HG02610 (cell line): ENCODE measurements around the gene IGFBP2.

ENCODE experiments used
- ATAC-seq: cut with Tn5 transposase; IDR thresholded peaks from one replicate; pipeline ENCODE4 v1.9.1; 2021; ENCODE audit warnings: mild to moderate bottlenecking, moderate library complexity; ENCODE audit not compliant: unreplicated experiment

IGFBP2 gene

GRCh38 chr2:216661051-216661450 lies 27.8 kb downstream of the IGFBP2 start:
- no peak for ATAC-seq

GRCh38 chr2:216661639-216662375 lies 28.6 kb downstream of the IGFBP2 start:
- no peak for ATAC-seq

- no peak for ATAC-seq
These were observed 29.9 kb downstream of the IGFBP2 start for GRCh38 chr2:216663106-216663505.

GRCh38 chr2:216663846-216664245 lies 30.6 kb downstream of the IGFBP2 start:
- ATAC-seq, result no peak

- ATAC-seq, result peak; percentile 61
These were observed 31.4 kb downstream of the IGFBP2 start for GRCh38 chr2:216664593-216665034.

GRCh38 chr2:216665242-216665641 lies 32.0 kb downstream of the IGFBP2 start:
- ATAC-seq, result no peak

GRCh38 chr2:216665717-216666116 lies 32.5 kb downstream of the IGFBP2 start:
- ATAC-seq, result no peak

GRCh38 chr2:216666461-216667233 lies 33.4 kb downstream of the IGFBP2 start:
- peak; percentile 61 for ATAC-seq

GRCh38 chr2:216670266-216671080 lies 37.3 kb downstream of the IGFBP2 start:
- no peak for ATAC-seq

GRCh38 chr2:216671081-216671411 lies 37.8 kb downstream of the IGFBP2 start:
- no peak for ATAC-seq

GRCh38 chr2:216671791-216672343 lies 38.6 kb downstream of the IGFBP2 start:
- ATAC-seq, result no peak

- no peak for ATAC-seq
These were observed 39.2 kb downstream of the IGFBP2 start for GRCh38 chr2:216672466-216672865.

GRCh38 chr2:216673021-216673420 lies 39.8 kb downstream of the IGFBP2 start:
- ATAC-seq, result no peak

- ATAC-seq, result no peak
These were observed 40.4 kb downstream of the IGFBP2 start for GRCh38 chr2:216673609-216674008.

- ATAC-seq, result no peak
These were observed 41.2 kb downstream of the IGFBP2 start for GRCh38 chr2:216674376-216674775.

- no peak for ATAC-seq
These were observed 43.4 kb downstream of the IGFBP2 start for GRCh38 chr2:216676630-216677029.

- no peak for ATAC-seq
These were observed 44.3 kb downstream of the IGFBP2 start for GRCh38 chr2:216677439-216678097.

GRCh38 chr2:216678098-216678465 lies 44.9 kb downstream of the IGFBP2 start:
- no peak for ATAC-seq

- no peak for ATAC-seq
These were observed 45.8 kb downstream of the IGFBP2 start for GRCh38 chr2:216678813-216679657.

GRCh38 chr2:216679658-216680024 lies 46.4 kb downstream of the IGFBP2 start:
- ATAC-seq, result no peak
